Measurements from ENCODE around the gene FAM20B. TPM values are rescaled to one million over a fixed set of nuclear protein-coding genes. Genes with fewer than 3 reads are reported as not detected.

Gene FAM20B
- total and polyA plus RNA-seq, 2 of the 8 experiments (the other 6 are each of a cell fraction or from before 2014, with no cell fraction given), result 8.3 to 36.6 TPM

- Histone ChIP-seq H2BK20ac (ENCODE audit: low read length) (no peak overlapping the region), H4K20me1 (replicated peaks in 1 of 2; ENCODE audit: control insufficient read depth in 1 of 2, insufficient read depth in 2 of 2, low read length in 2 of 2) (peaks cover 0 to 2% of the 10 kb centered on the region in 2 experiments), H3K27ac (ENCODE audit: low read depth, low read length) (no peak overlapping the region), H4K5ac (ENCODE audit: insufficient read length, low read depth, low read length) (no peak overlapping the region), H3K4ac (replicated peaks; ENCODE audit: insufficient read length, low read depth, low read length) (no peak overlapping the region), H2AK5ac (ENCODE audit: low read depth, low read length) (no peak overlapping the region), H3K9me3 (ENCODE audit: insufficient read depth in 2 of 2, low read depth in 1 of 2, low read length in 1 of 2) (peaks cover under 1 to 17% of the 10 kb centered on the region in 2 experiments; a peak in 1 of 4 replicates), H4K8ac (ENCODE audit: extremely low read depth, insufficient read depth, low read length) (no peak overlapping the region), H3K27me3 (replicated peaks in 1 of 4; ENCODE audit: control insufficient read depth in 3 of 4, extremely low read depth in 1 of 4, insufficient read depth in 3 of 4, low read length in 3 of 4) (no peaks in the 10 kb centered on the region), H4K91ac (replicated peaks; ENCODE audit: insufficient read length, low read length) (no peak overlapping the region), H3K14ac (ENCODE audit: insufficient read length) (no peak overlapping the region), H3K4me3 (ENCODE audit: extremely low read depth in 1 of 4, insufficient read depth in 2 of 4, low read depth in 3 of 4, low read length in 4 of 4) (no peak overlapping the region), H3K56ac (replicated peaks; ENCODE audit: insufficient read length, low read depth, low read length) (no peak overlapping the region), H2AFZ (ENCODE audit: low read length) (no peak overlapping the region), H2BK15ac (ENCODE audit: low read length) (no peak overlapping the region), H3K4me1 (replicated peaks in 1 of 4; ENCODE audit: control insufficient read depth in 3 of 4, insufficient read depth in 4 of 4, low read length in 3 of 4) (peaks cover 1 to 9% (median 4%) of the 10 kb centered on the region in 4 experiments; a peak in 5 of 7 replicates), H3K18ac (ENCODE audit: extremely low read depth, low read length) (no peak overlapping the region), H2BK12ac (ENCODE audit: low read depth, low read length) (no peak overlapping the region), H3K23me2 (ENCODE audit: low read depth, low read length) (no peaks in the 10 kb centered on the region; the same call in 1 of the 2 replicates), H3K79me2 (ENCODE audit: control insufficient read depth in 1 of 2, insufficient read depth in 2 of 2, low read length in 2 of 2) (peaks cover 0 to 67% of the 10 kb centered on the region in 2 experiments; a peak in 3 of 4 replicates), H2BK5ac (ENCODE audit: low read depth, low read length) (no peak overlapping the region), H3K36me3 (ENCODE audit: control insufficient read depth in 2 of 4, insufficient read depth in 4 of 4, low read length in 3 of 4) (no peaks in the 10 kb centered on the region), H3K9ac (replicated peaks in 1 of 4; ENCODE audit: extremely low read depth in 1 of 4, low read depth in 3 of 4, low read length in 3 of 4) (no peak overlapping the region), H3K79me1 (ENCODE audit: low read depth, low read length) (peaks cover 4% of the 10 kb centered on the region), H2BK120ac (replicated peaks; ENCODE audit: low read depth, low read length) (no peak overlapping the region), H3K23ac (ENCODE audit: insufficient read length) (no peak overlapping the region), H3K4me2 (ENCODE audit: insufficient read depth in 1 of 2, low read depth in 2 of 2, low read length in 2 of 2) (no peak overlapping the region)
- POLR2A ChIA-PET (ENCODE audit: partially characterized antibody), result no interaction called here
- FAIRE-seq (no peak), DNase-seq (ENCODE audit: low read depth in 1 of 2, low spot score in 2 of 2) (no peak)
- CTCF ChIA-PET (ENCODE audit: partially characterized antibody), result no interaction called here
- no peak for TF ChIP-seq KDM5A (IDR thresholded peaks at IDR 0.05; ENCODE audit: low read length)
- TF ChIP-seq BACH1 (IDR thresholded peaks at IDR 0.05; ENCODE audit: low read length), result no peak
- TF ChIP-seq HDAC2 (IDR thresholded peaks at IDR 0.05; ENCODE audit: borderline replicate concordance in 1 of 2, low read depth in 2 of 2, low read length in 2 of 2), result no peak
- no peak for TF ChIP-seq ZNF274 (IDR thresholded peaks at IDR 0.05; ENCODE audit: borderline replicate concordance, extremely low read depth, low read length)
- no peak for TF ChIP-seq CHD2 (IDR thresholded peaks at IDR 0.05; ENCODE audit: low read length)
- no peak for TF ChIP-seq SUZ12 (IDR thresholded peaks at IDR 0.05; ENCODE audit: low read length)
- TF ChIP-seq BCL11A (IDR thresholded peaks at IDR 0.05; ENCODE audit: low read depth in 2 of 2, low read length in 2 of 2), result no peak
- TF ChIP-seq JUN (IDR thresholded peaks at IDR 0.05; ENCODE audit: low read depth, low read length), result no peak
- WGBS, 2 experiments (ENCODE audit: extremely low coverage in 1 of 2, insufficient coverage in 1 of 2, insufficient read length in 1 of 2, insufficient replicate concordance in 2 of 2, low coverage in 1 of 2, low lambda C conversion rate in 2 of 2, missing lambda C conversion rate in 1 of 2), result 82% methylated on average over 2 of the region's 2 CpGs; no CpG with 5 or more reads in 1 of the 2 experiments
Measured at GRCh38 chr1:179036844-179037465, 11.3 kb downstream of the FAM20B start.
